ENCODE data around the gene MR1.

DNA sequence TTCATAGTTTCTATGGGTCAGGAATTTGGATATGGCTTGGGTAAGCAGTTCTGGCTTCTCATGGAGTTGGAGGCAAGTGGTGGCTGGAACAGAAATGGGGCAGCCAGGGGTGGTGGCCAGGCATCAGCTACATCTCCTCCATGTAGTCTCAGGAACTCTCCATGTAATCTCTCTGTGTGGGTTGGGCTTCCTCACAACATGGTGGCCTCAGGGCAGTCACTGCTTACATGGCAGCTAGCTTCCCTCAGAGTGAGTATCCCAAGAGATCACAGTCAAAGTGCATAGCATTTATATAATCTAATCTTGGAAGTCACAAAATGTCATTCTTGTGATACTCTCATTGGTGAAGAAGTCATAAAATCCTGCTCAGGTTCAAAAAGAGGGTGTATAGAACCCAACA is 25.7 kb downstream of the MR1 start:
- TF ChIP-seq SP1 (IDR thresholded peaks at IDR 0.05; ENCODE audit: low read depth) = no peak
- no peak for TF ChIP-seq JUND (IDR thresholded peaks at IDR 0.05)
- no peak for TF ChIP-seq EZH2 (IDR thresholded peaks at IDR 0.05)
- TF ChIP-seq POLR2A (IDR thresholded peaks at IDR 0.05; ENCODE audit: borderline replicate concordance, extremely low read depth, insufficient read depth, insufficient read length) = no peak
- TF ChIP-seq POLR2AphosphoS5 (IDR thresholded peaks at IDR 0.05; ENCODE audit: low read depth, low read length) = no peak
- TF ChIP-seq, protein P1, sequence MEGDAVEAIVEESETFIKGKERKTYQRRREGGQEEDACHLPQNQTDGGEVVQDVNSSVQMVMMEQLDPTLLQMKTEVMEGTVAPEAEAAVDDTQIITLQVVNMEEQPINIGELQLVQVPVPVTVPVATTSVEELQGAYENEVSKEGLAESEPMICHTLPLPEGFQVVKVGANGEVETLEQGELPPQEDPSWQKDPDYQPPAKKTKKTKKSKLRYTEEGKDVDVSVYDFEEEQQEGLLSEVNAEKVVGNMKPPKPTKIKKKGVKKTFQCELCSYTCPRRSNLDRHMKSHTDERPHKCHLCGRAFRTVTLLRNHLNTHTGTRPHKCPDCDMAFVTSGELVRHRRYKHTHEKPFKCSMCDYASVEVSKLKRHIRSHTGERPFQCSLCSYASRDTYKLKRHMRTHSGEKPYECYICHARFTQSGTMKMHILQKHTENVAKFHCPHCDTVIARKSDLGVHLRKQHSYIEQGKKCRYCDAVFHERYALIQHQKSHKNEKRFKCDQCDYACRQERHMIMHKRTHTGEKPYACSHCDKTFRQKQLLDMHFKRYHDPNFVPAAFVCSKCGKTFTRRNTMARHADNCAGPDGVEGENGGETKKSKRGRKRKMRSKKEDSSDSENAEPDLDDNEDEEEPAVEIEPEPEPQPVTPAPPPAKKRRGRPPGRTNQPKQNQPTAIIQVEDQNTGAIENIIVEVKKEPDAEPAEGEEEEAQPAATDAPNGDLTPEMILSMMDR (IDR thresholded peaks at IDR 0.05 in 2 of 3, conservative IDR thresholded peaks at IDR 0.05 in 1 of 3; ENCODE audit: borderline replicate concordance in 1 of 3, insufficient read depth in 1 of 3, low read depth in 2 of 3, low read length in 2 of 3) = no peak
- no peak for TF ChIP-seq ZFX (IDR thresholded peaks at IDR 0.05)
- TF ChIP-seq SIN3A (IDR thresholded peaks at IDR 0.05; ENCODE audit: low read depth) = no peak

All from HCT116 (cell line).